Right cardiac atrium (tissue), 5 donors: ENCODE measurements around the gene C19orf47. TPM values are rescaled to one million over a fixed set of nuclear protein-coding genes. Genes with fewer than 3 reads are reported as not detected.
A peak's percentile ranks its signal among the peaks of the same experiment; 100 is the strongest.

Experiments
- ATAC-seq, 2 donors: fragments of 200-7000 bp; cut with Tn5 transposase; one replicate each; pipeline versions ENCODE4 v1.8.0 to v1.9.1; 2020; ENCODE audit warnings: moderate library complexity in 2 of 2, mild to moderate bottlenecking in 1 of 2
- DNase-seq, 3 donors: peaks; one replicate each; pipeline ENCODE4 v3.0.0-alpha.2; 2020
- H3K27ac ChIP-seq: one replicate; pipeline ENCODE4 v1.5.1; 2013; ENCODE audit warnings: mild to moderate bottlenecking, low read length, control low read depth, moderate library complexity
- H3K27me3 ChIP-seq: one replicate; pipeline ENCODE4 v1.6.1; 2013; ENCODE audit not compliant: control insufficient read depth, insufficient read depth
- H3K4me1 ChIP-seq: one replicate; pipeline ENCODE4 v1.6.1; 2013; ENCODE audit warnings: low read length; ENCODE audit not compliant: control insufficient read depth, insufficient read depth
- H3K4me3 ChIP-seq: one replicate; pipeline ENCODE4 v1.5.1; 2013; ENCODE audit warnings: low read length, control low read depth
- H3K9me3 ChIP-seq: one replicate; pipeline ENCODE4 v1.6.1; 2013; ENCODE audit warnings: low read length; ENCODE audit not compliant: control insufficient read depth
- WGBS: extraction: QIAGEN DNeasy Blood & Tissue Kit; methylation state at CpG from one replicate; pipeline ENCODE4 v1.1.7; 2013; 5-methylcytosine and 5-hydroxymethylcytosine counted together
- intact Hi-C, 4 donors: fragments of 100-400 bp; cut with DNase I; formaldehyde crosslinking; loops; one replicate each; pipeline versions ENCODE4 v1.11.0 to v1.14.0; 2022 to 2023
- polyA plus RNA-seq: library from polyadenylated mRNA; stranded (reverse); fragments of 200-250 nt; gene quantifications from one replicate; pipeline ENCODE4 v1.2.3, GENCODE V29; 2013
- total RNA-seq, 4 donors: library from RNA; stranded (reverse); fragmentation: NEBNext Ultra II Directional; extraction: Animal tissue kit (Norgen Biotek cat#: 25700); gene quantifications; one replicate each; pipeline ENCODE4 v1.2.1, GENCODE V29; 2021
- donor health status: healthy with polysubstance abuse.
- donor health status: DM: no; HTN: yes; CAD: no.
- donor health status: DM: no; HTN: no; CAD: no.
- donor health status: DM: no; HTN: yes; CAD: no; lungs with severe emphysema.
- donor health status: DM: yes; HTN: yes; CAD: no.

Gene C19orf47
- total and polyA plus RNA-seq, 5 donors, result 116 to 194 (median 158) TPM

GRCh38 chr19:40362160-40362559 is 14.0 kb upstream of the C19orf47 start:
- WGBS, result 93% methylated on average over 3 of the region's 3 CpGs
- no peak for DNase-seq

DNA sequence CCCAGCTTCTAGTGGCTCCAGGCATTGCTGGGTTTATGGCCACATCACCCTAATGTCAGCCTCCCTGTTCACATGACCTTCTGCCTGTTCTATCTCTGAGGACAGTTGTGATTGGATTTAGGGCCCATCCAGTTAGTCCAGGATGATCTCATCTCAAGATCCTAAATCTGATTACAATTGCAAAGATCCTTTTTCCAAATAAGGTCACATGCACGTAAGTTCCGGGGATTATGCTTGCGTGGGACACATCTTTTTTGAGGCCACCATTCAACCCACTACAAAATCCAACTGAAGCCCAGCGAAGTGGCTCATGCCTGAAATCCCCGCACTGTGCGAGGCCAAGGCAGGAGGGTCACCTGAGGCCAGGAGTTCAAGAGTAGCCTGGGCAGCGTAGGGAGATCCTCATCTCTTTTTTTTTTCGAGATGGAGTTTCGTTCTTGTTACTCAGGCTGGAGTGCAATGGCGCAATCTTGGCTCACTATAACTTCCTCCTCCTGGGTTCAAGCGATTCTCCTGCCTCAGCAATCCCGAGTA is 12.6 kb upstream of the C19orf47 start:
- ATAC-seq, result no peak
- peak in 1 of 3 donors; percentile 38 for DNase-seq
- Histone ChIP-seq H3K27me3 (no peaks in the 10 kb centered on the region), H3K9me3 (no peaks in the 10 kb centered on the region), H3K27ac (no peak overlapping the region), H3K4me1 (no peaks in the 10 kb centered on the region), H3K4me3 (no peak overlapping the region)
- intact Hi-C loops, result no loop called here
- WGBS, result 85% methylated on average over 12 of the region's 12 CpGs

More at GRCh38 chr19:40362160-40362559, 14.0 kb upstream of the C19orf47 start:
- no peaks in the 10 kb centered on the region for H3K27me3 ChIP-seq
- no peaks in the 10 kb centered on the region for H3K4me1 ChIP-seq
- no peak for ATAC-seq
- intact Hi-C loops, result no loop called here
- no peaks in the 10 kb centered on the region for H3K9me3 ChIP-seq
- no peak overlapping the region for H3K27ac ChIP-seq
- H3K4me3 ChIP-seq, result no peak overlapping the region

- no peaks in the 10 kb centered on the region for H3K27me3 ChIP-seq
- 90% methylated on average over 13 of the region's 13 CpGs for WGBS
- intact Hi-C loops, result no loop called here
- ATAC-seq (no peak), DNase-seq (no peak)
- H3K27ac ChIP-seq, result no peak overlapping the region
- H3K9me3 ChIP-seq, result no peaks in the 10 kb centered on the region
- H3K4me3 ChIP-seq, result no peak overlapping the region
- no peaks in the 10 kb centered on the region for H3K4me1 ChIP-seq
Measured at GRCh38 chr19:40360020-40360707, 12.0 kb upstream of the C19orf47 start.

- Histone ChIP-seq H3K27me3 (no peaks in the 10 kb centered on the region), H3K9me3 (no peaks in the 10 kb centered on the region), H3K27ac (no peak overlapping the region), H3K4me1 (no peaks in the 10 kb centered on the region), H3K4me3 (no peak overlapping the region)
- intact Hi-C loops, result no loop called here
- WGBS, result 94% methylated on average over 5 of the region's 5 CpGs
- peak; percentile 36 to 39 for ATAC-seq
- peak in 1 of 3 donors; percentile 75 for DNase-seq
Measured at GRCh38 chr19:40358773-40359172, 10.6 kb upstream of the C19orf47 start.

DNA sequence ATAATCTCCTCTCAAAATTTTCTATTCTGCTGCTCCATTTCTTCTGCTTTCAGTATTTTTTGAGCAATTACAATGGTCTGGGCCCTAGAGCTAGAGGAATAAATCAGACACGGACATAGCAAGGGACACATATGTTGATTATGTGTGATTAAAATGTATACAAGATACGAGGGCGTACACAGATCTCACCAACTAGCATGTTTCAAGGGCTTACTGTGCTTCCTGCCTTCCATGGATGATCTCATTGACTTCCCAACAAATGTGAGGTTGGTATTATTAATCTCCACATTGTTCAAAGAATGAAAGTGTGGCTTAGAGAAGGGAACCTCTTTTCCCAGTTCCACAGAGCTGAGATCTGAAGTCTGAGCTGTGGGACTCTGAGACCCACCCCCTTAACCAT is 9.4 kb upstream of the C19orf47 start:
- Histone ChIP-seq H3K4me3 (no peak overlapping the region), H3K27ac (no peak overlapping the region), H3K4me1 (no peaks in the 10 kb centered on the region), H3K27me3 (no peaks in the 10 kb centered on the region), H3K9me3 (no peaks in the 10 kb centered on the region)
- intact Hi-C loops, result no loop called here
- DNase-seq (no peak), ATAC-seq (no peak)
- 80% methylated on average over 3 of the region's 3 CpGs for WGBS

GRCh38 chr19:40356681-40357595 is 8.7 kb upstream of the C19orf47 start:
- DNase-seq (no peak), ATAC-seq (no peak)
- H3K4me3 ChIP-seq, result no peak overlapping the region
- H3K4me1 ChIP-seq, result no peaks in the 10 kb centered on the region
- intact Hi-C loops, result no loop called here
- H3K9me3 ChIP-seq, result no peaks in the 10 kb centered on the region
- no peaks in the 10 kb centered on the region for H3K27me3 ChIP-seq
- H3K27ac ChIP-seq, result no peak overlapping the region
- 87% methylated on average over 6 of the region's 6 CpGs for WGBS

- DNase-seq (no peak), ATAC-seq (no peak)
- no peaks in the 10 kb centered on the region for H3K4me1 ChIP-seq
- no peaks in the 10 kb centered on the region for H3K9me3 ChIP-seq
- H3K4me3 ChIP-seq, result no peak overlapping the region
- intact Hi-C loops, result no loop called here
- H3K27me3 ChIP-seq, result no peaks in the 10 kb centered on the region
- WGBS, result 88% methylated on average over 9 of the region's 9 CpGs
- no peak overlapping the region for H3K27ac ChIP-seq
Measured at GRCh38 chr19:40355975-40356680, 7.9 kb upstream of the C19orf47 start.

- 15% methylated on average over 17 of the region's 17 CpGs for WGBS
- ATAC-seq (peak in 1 of 2 donors; percentile 10), DNase-seq (no peak)
- Histone ChIP-seq H3K27ac (peak overlapping the region; percentile 13), H3K4me1 (peaks cover 3% of the 10 kb centered on the region), H3K4me3 (peak overlapping the region; percentile 54), H3K27me3 (no peaks in the 10 kb centered on the region), H3K9me3 (no peaks in the 10 kb centered on the region)
- intact Hi-C loops, result loop anchor here in 1 of 4 donors (10.0 kb wide), 1 partner anchor 96 kb away; the partner anchor contains the start of gene SERTAD3
Measured at GRCh38 chr19:40348961-40349507, 837 bp upstream of the C19orf47 start.

GRCh38 chr19:40344422-40344821 is 3.8 kb downstream of the C19orf47 start:
- no peak for ATAC-seq
- peak overlapping the region; percentile 77 for H3K27ac ChIP-seq
- 61% methylated on average over 7 of the region's 7 CpGs for WGBS
- no peaks in the 10 kb centered on the region for H3K9me3 ChIP-seq
- no peaks in the 10 kb centered on the region for H3K27me3 ChIP-seq
- intact Hi-C loops, result loop anchor here in 1 of 4 donors (10.0 kb wide), 1 partner anchor 100 kb away; the partner anchor contains the start of gene SERTAD3
- peaks cover 6% of the 10 kb centered on the region for H3K4me1 ChIP-seq
- DNase-seq, result no peak
- H3K4me3 ChIP-seq, result no peak overlapping the region

- 76% methylated on average over 11 of the region's 11 CpGs for WGBS
- intact Hi-C loops, result loop anchor here in 1 of 4 donors (10.0 kb wide), 1 partner anchor 102 kb away; the partner anchor contains the start of gene SERTAD3
- Histone ChIP-seq H3K9me3 (no peaks in the 10 kb centered on the region), H3K27me3 (no peaks in the 10 kb centered on the region), H3K4me1 (peaks cover 2% of the 10 kb centered on the region), H3K4me3 (no peak overlapping the region), H3K27ac (peak overlapping the region; percentile 82)
- DNase-seq (no peak), ATAC-seq (no peak)
Measured at GRCh38 chr19:40342644-40343311, 5.4 kb downstream of the C19orf47 start.
